T-helper 1 cell (primary cell): ENCODE data around the gene LAMB1.

Experiments used
- DNase-seq, 5 donors: peaks; one replicate each; pipeline ENCODE4 v3.0.0-alpha.2; 2012 to 2020

The LAMB1 gene

DNA sequence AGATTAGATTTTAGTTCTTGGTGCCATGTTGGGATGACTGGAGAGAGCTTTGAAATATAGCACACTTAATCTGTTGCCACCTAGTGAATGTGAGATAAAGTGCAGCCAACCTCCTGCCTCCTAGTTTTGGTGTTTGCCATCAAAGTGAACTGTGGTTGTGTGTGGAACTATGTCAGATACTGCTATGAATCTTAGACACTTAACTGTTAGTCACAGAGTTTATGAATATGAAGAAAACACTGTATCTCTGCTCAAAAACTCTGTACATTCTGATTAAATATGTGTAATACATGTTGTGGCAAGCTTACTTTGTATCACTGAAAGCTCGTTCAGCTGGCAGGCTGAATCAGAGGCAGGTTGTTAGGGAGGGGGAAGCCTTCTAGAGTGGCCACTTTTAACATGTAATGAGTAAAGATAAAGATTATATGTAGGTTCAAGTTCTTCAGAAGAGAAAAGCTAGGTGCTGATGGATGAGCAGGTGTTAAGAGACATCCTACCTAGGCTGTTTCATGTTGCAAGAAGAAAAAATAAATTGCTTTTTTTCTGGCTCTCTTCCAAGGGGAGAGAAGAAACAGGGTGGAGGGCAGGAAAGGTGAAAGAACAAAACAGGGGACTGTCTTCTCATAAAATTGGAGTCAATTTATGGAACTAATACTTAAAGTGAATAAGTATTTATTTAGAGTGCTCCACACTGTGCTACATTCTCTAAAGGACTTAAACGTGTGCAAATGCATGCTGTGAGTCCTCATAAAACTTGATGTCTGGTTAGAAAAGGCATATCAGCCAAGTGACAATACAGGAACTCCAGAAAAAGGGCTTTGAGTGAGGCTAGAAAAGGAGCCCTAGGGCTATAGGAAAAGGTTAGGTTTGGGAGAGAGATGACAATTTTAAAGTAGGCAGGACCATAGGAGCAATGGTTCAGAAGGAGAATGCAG is 14.1 kb upstream of the LAMB1 start:
- no peak for DNase-seq

DNA sequence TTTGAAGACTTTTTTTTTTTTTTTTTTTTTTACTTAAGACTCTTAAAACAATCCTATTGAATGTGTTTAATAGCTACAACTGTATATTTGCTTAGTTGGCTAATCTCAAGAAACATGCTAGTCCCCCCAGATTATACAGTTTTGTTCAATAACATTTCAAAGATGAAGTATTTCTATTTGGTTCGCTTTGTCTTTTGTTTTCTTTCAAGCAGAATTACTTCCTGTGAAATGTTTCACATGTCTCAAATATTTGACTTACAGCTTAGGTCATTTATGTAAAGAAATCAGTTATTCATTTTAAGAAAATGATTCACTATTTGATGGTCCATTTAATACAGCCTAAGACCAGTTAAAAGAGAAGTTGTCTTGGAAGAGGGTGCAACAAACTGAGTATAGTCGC is 12.8 kb upstream of the LAMB1 start:
- no peak for DNase-seq

DNA sequence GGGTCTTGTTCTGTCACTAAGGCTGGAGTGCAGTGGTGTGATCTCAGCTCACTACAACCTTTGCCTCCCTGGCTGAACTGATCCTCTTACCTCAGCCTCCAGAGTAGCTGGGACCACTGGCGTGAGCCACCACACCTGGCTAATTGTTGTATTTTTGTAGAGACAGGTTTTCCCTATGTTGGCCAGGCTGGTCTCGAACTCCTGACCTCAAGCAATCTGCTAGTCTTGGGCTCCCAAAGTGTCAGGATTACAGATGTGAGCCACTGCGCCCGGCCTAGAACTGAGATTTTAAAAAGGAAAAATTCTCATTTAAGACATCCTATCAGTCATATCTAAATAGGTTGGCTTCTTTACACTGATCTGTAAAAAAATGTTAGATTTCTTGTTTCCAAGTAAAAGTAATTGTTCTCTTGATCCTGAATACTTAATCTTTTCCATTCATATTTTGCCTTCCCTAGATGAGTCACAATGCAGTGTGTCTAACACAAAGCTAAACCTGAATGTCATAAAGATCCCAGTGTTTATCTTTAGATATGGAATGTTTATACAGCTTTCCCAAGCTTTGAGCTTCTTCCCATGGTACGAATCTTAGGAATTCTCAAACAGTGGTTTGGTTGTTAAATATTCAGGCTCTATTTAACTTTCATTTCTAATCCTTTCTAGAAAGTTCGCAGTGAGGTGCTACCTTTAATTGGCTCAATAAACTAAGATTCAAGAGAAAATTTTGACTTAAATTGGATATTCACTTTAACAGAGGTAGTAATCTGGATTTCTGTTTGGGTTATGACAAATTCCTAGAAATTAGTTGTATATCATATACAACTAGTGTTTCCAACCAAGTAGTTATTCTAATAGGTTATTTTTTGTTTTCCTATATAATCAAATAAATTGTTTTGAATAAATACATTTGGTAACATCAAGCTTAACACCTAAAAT is 12.1 kb upstream of the LAMB1 start:
- DNase-seq = no peak

DNA sequence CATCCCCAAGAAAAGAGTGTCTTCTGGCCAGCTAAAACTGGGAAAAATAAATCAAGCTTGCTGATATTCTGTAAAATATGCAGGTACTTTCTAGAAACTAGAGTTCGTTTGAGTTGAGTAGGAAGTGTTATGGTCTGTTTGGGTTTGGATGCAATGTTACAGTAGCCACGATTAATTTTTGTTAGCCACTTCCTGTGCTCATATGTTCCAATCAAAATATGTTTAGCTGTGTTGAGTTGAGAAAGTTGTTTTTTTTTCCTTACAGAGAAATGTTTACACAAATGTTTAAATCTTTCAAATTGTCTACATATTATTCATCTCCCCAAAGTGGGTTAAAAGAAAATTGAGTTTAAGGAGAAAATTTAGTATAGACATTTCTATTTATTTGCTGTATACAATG is 11.3 kb upstream of the LAMB1 start:
- no peak for DNase-seq

DNA sequence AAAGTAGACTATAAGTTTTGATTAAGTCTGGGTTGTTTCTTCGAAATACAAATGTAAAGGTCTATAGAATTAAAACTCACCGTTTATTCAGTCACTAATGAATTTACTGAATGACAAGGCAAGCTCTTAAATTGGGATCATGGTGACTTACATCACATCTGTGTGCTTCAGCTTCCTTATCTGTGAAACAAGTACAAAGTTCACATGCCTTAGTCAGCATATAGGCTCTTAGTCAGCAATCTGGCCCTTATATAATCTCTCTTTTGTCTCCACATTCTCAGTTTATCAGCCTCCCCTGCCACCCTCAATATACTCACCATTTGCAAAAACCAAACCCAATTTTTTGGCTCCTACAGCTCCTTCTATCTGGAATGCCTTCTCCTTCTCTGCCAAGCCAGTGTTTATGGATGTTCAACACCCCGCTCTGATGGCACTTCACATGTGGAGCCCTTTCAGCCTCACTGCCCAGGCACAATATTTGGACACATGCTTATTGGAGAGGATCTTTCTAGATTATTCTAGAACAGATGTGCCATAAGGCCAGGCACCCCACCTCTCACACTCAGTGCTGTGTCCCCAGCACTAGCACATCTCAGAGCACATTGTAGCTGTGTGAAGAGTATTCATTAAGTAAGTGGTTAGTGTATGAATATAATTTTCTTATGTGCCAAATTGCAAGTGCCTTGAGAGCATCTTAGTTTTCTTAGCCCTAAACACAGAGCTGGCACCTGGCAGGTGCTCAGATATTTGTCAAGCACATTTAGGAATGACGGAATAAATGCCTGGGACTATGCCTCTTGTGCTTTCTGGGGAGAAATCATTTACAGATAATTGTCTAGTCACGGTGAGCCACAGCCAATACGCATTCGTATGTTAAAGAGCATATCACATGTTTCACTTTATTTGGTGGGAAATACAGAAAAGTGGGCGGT is 9.8 kb upstream of the LAMB1 start:
- no peak for DNase-seq

DNA sequence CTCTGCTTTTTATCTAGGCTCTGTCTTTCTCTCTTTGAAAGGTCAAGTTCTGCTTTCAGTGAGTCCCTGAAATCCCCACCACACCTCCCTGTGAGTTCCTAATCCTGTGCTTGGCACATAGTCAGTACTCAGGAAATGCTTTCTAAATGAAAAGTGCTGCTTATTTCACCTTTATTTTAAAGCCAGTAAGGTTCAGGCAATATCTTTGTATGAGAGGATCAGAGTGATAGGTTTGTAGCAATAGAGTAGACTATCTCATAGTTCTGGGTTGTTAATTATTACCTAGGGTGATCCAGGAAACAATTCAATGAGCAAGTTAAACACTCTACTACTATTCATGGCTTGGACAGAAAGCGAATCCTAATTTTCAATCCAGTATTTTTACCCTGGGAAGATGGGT is 7.4 kb upstream of the LAMB1 start:
- no peak for DNase-seq

DNA sequence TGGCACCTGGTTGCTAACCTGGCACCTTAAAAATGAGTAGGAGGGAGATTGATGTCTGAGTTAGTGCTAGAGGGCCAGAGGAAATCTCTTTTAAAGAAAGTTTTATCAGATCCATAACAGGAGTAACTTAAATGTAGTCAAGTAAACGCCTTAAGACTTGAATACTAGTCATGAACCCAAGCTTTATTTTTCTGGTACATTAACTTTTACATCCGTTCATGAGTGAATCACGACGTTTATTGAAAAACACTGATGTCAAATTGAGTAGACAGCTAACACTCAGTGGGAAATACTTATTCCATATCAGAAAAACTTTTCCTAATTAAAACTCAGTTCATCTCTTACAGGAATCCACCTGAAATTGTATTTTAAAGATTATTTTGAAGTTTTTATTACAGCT is 6.9 kb upstream of the LAMB1 start:
- no peak for DNase-seq

DNA sequence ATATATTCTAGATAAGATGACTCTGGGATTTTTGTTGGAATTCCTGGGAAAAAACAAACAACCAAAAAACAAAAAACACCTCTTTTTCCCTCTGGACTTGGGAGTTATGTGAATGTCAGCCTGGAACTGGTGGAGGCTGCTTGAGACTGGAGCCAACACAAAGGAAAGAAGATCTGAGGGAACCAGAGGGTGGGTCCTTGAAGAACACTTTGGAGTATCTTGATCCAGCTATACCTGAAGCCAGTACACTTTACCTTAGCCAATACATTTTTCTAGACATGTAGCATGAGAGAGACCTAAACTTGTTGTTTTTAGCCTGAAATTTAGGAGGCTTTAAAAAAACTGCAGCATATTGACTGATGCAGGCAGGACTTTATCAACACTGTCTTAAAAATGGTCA is 5.9 kb upstream of the LAMB1 start:
- DNase-seq = no peak

DNA sequence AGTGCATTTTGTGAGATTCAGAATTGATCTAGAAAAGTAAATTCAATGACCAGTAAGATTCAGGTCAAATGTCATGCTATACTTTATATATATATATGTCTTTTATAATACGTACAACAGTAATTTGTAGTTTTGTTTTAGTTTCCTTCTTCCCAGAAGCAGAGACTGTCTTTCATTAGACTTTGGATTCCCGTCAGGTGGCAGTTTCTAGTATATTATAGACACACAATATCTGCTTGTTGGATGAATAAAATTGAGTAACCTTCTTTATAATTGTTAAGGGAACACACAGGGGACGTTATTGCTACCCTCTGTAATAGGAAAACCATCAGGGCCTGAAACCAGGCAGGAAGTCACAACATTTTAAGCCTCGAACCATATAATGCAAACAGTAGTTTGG is 5.3 kb upstream of the LAMB1 start:
- DNase-seq = no peak

DNA sequence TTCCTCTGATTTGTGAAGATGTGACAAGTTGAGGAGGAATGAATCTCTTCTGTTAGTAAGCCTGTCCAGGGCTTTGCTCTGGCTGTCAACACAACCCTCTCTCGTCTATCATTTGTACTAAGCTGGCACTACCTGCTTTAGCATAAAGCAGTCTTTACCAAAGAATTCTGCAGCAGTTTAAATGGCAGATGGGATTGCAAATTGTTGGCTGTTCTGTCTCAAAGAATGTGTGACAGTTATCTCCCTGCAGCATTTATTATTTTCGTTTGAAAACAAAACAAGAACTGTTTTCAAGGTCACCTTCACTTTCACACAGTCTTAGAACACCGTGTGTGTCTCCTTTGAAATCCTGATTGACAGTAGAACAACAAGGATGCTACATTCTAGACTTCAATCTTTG is 4.8 kb upstream of the LAMB1 start:
- no peak for DNase-seq

DNA sequence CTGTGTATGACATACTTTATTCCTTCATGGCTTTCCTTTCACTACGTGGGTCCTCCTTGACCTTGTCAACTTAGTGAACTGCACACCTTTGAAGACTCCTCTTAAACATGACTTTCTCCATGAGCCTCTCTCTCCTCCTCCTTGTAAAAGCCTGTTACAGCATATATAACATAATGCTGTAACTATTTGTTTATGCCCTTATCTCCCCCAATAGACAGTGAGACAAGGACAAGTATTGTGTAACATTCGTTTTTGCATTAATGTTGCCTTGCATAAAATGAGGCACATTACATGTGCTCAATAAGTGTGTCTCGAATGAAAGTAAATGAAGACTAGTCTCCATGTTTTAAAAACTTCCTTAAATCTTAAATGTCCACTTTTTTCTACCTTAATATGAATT is 4.3 kb upstream of the LAMB1 start:
- DNase-seq = no peak

DNA sequence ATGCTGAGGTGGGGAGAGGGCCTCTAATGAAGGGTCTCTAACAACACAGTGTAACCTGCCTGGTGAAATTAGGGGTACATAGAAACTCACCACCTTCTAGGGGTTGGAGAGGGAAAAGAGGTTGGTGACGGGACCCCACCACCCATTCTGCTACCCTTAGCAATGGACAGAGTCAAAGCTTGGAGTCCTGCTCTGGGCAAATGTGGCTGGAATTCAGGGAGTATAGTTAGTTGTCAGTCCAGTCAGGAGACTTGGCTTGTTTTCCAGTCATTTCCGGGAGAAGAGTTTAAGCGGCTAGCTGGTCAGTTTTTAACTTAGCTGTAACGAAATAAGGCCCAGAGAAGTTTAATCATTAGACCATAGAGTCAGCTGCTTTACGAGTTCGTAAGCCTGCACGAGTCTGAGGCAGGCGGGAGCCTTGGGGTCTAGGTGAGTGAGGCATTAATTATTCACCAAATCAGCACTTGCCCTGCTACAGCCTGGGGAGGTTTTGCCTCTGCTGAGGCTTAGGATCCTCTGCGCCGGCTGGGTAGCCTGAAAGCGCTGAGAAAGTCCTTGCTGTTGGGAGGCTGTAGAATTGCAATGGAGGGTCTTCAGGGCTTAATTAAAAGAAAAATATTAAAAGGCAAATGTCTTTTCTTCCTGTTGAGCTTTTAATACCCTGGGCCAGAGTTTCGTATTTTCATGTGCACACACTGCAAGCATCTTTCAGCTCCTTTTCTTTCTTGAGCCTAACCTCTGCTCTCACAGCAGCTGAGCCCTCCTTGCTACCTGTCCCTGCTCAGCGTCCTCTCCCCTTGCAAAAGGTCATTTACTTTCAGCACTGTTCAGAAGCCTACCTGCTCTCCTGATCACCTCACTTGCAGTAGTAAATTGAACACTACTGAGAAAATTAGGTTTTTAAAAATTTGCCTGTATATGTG is 1.5 kb upstream of the LAMB1 start:
- no peak for DNase-seq

DNA sequence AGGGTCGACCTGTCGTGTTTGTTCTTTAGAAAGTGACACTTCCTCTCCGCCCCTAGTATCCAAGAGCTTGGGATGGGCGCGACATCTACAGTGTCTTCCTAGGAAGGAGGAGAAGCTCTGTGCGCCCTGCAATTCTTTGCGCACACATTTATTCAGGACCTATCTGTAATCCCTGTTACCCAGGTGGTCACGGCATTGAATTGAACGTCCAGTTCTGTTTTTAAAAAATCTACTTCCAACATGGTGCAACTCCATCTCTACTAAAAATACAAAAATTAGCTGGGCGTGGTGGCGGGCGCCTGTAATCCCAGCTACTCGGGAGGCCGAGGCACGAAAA is 606 bp upstream of the LAMB1 start:
- no peak for DNase-seq

DNA sequence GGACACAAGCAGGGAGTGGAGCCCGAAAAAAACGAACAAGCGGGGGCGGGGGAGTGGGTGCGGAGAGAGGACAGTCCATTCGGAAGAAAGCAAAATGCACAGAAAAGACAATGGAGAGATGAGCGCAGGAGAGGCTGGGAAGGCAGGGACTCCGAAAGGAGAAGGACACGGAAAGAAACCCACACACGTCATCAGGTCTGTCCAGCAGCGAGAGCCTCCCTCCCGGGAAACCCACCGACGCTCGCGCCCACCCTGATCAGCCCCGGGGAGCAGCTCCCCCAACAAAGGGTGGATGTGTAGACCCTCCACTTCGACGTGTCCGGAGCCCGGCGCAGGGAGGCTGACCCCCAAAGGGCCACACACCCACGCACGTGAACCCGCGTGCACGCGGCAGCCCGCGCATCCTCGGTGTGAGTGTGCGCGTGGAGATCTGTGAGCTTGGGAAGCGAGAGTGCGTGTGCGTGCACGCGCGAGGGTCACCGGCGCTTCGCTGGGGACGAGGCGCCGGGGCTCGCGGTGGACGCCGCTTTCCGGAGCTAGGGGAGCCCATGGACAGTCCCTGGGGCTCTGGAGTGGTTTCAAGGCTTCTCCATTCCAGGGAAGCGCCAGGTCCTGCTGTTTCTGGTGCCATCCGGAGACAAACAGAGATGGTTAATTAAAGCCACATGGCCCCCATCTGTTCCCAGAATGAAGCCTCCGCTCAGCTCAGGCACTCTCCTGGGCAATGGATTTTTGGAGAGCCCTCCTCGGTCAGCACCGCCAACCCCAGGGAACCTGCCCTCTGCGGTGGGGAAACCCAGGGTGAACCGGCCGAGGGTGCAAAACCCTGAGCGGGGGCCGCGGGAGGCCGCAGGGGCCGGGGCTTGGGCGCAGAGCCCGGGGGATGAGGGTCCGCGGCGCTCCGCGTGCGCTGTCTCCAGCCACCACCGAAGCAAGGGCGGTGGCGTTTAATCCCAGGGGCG is 916 bp downstream of the LAMB1 start:
- DNase-seq = no peak

DNA sequence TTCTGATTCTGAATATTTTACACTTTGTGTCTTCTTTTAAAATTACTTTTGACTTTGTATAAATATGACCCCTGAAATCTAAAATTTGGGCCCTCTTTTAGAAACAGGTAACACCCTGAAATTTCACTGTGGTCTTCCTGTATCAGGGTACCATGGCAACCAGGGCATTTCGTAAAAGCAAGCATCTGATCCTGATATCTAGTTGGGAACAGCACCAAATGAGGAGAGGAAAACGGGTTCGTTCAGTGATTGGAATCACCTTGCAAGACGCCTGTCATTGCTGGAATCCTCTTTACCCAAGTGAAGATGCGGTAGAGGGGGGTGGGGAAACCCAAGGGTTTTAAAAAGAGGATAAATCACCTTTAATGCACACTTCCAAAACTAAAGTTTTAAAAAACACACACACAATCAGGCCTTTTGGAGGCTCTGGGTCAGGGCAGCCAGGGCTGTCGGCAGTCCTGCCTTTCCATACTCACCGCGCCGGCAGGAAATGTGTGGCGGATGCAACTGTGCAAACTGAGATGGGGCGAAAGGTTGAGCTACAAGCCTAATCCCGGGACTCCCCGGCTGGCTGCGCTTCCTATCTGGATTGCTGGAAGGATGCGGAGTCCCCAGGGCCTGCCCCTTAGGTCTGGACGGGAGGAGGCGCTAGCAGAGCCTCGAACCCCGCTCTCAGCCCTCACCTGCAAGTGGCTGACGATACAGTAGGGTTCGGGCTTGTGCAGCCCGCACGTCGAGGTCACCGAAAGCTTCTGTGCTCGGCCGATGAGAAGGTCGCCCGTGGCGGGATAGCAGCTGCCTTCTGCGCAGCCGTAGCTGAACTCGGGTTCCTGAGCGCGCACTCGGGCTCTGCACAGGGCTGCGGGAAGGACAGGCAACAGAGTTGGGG is 1.8 kb downstream of the LAMB1 start:
- no peak for DNase-seq

DNA sequence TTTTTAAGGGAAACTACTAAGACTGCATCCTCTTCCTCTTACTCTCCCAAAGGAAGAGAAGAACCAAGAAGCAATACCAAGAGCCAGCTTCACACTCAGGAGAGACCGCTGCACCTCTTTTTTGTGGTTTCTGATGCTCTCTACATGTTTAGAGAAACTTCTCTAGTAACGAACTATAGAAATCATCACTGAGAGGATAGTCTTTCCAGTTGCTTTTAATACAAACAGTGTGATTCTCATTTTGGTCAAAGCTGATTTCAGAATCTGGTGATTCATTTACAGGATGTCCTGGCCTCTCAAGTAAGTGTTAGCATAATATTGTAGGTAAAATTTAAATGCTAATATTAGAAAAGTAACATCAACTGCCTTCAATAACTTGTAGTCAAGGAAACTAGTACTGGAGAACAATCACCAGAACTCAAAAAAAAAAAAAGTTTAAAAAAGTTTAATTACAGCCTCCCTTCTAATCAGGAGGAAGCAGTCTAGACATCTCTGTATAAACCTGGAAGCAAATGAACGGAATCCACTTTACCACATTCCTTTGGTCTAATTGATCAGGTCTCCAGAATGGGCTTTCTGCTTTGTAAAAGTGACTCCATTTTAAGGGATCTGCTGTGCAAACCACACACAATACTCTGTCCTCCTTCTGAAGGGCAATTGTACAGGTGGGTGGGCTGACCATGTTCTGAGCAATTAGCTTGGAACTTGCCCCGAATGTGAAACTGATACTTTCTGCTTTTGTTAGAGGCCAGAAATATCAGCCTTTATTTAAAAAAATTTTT is 3.0 kb downstream of the LAMB1 start:
- no peak for DNase-seq

DNA sequence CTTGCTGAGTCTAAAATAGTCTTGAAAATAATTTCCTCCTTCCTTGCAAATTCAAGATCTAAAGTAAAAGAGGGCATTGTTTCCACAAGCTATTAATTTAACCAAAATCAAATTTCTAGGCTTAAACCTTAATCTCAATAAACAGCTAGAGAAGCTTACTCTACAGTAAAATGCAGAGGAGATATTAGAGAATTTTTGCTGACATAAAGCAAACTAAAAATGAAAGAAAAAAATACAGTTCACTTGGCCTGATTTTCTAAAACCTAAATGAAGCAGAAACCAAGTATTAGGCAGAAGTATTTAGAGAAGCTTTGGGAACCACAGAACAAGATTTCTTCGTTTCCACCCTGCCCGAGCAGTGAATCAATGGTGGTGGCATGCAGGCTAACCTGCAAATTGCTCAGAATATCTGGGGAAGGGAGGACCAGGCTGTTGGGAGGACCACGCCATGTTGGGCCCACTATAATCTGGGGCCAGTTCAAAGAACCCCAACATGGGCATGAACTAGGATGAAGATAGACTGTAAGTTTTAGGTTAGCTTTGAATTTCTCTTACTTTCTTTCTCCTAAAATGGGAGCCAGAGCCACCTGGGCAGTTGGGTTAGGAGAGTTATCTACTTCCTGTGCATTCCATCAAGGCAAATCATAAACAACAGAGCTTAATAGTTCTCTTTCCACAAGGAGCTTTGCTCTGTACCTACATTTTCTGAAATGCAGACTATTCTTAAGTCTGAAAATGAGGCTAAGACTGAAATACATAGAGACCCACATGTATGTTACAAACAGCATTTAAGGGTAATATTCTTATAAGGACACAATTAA is 4.1 kb downstream of the LAMB1 start:
- DNase-seq = no peak

DNA sequence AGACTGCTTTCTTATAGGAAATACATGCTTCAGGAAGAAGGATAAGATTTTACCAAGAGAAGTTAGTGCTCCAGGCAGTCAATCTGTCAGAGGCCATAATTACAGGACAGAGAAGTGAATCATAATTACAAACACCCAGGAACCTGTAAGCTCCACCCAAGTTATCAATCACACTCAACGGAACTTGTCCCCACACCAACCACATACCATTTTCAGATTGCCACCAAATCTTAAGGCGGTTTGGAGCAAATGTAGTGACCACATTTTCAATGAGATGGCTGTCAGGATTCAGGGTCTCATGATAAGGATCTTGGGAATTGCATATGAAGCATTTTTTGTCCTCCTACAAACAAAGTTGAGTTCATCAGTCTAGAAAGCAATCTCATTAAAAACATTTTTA is 4.8 kb downstream of the LAMB1 start:
- no peak for DNase-seq
